NCI-H524 (cell line): ENCODE data around the gene DMXL1.
"Not testable (repeated sequence)": the region's sequence is repeated elsewhere in the genome, so short reads cannot be mapped to it uniquely, and the experiment has no call there.

Source experiments
- DNase-seq, 2 experiments: peaks; one replicate each; lab custom pipeline; 2025; lab: John Stamatoyannopoulos, UW

The DMXL1 gene

DNA sequence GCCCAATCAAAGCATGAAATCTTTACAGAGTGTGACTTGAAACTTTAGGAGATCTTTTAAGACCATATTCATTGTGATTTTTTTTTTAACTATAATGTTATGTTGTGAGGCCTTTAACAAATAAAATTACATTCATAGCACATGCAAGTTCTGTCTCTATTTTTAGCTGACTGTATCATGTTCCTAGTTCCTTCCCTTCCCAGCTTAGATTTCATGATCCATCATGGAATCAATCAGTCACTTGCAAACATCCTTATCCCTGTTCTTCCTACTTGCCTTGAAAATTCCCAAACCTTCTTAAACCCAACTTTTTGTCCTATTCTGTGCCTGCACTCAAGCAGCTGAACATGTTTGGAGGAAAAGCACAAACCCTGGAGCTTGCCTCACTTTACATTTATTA, 141.8 kb downstream of the DMXL1 start:
- DNase-seq: no peak

DNA sequence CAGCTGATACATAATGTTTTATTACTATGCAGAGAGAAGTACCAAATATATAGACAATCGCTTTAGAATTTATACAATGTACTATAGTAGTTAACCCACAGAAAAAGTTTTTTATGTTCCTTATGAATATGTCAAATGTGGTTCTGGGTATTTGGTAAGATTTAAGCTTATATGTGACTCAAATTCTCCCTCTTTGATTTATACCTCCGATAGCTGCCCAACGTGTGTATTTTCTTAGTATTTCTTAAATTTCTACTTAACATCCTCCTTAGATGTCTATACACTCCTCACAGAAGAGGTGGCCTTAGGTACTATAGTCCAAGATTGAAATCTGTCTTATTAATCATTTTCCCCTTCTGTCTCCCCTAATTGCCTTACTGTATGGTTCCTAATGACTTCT, 146.3 kb downstream of the DMXL1 start:
- DNase-seq: no peak

DNA sequence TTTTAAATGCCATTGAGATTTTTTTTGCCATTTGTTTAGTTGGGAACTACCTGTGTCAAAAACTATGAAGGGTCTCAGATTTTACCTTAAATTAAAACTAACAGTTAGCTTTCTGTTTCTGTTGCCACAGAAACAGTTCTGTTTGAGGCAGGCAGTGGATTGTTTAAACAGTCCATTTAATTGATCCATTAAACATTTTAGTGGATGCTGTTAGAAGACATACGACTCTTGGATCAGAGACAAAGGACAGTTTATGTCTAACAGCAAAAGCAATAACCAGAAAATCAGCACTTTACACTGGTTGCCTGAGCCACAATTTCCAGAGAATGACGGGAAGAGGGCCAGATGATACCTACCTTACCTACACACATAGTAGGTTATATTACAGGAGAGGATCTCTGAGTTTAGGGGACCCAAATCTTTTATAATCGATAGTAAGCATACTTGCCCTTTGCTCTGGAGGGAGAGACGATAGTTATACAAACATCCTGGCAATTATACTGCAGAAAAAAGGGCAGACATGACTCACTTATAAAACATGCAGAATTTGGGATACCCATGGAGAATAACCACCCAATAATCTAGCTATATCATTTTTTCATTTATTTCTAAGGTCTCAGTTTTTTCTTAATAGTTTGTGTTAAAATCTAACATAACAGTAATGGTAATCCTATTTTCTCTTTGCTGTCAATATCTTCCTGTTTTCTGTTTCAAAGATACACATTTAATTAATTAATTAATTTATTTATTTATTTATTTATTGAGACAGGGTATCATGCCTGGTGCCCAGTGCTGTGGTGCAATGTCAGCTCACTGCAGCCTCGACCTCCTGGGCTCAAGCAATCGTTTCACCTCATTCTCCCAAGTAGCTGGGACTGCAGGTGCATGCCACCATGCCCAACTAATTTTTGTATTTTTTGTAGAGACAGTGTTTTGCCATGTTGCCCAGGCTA, 148.2 kb downstream of the DMXL1 start:
- no peak for DNase-seq

DNA sequence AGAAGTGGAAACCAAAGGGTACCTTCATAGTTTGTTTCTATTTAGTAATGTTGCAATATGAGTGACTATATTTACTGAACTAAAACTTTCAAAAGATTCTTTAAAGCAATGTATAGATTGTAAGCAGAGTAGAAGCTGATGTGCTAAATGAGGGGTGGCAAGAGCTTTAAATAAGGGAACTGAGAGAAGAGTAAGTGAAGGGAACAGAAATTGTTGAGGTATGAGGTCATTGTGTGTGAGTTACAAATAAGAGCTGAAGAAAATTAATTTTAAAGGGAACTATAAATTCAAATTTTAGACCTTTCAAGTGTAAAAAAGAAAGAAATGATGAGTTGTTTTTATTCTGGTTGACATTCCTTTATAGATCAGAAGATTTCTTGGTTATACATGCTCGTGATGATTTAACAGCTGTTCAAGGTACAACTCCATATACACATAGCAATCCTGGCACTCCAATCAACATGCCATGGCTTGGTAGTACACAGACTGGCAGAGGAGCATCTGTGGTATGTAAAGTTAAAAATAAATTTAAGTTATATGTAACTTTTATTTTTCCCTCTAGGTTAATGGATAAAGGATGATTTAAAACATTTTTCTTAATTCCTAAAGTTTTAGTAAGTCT, 149.8 kb downstream of the DMXL1 start:
- no peak for DNase-seq

DNA sequence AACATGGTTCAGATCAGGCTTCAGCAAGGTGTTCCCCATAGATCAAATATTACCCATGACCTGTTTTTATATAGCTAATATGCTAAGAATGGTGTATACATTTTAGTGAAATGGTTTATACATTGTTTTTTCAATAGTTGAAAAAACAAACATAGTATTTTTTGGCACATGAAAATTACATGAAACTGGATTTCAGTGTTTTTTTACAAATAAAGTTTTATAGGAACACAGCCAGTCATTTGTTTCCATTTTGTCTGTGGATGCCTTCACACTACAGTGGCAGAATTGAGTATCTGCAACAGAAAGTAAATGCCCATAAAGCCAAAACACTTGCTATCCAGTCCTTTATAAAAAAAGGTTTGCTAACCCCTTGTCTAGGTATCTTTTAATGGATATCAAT, 150.4 kb downstream of the DMXL1 start:
- no peak for DNase-seq

DNA sequence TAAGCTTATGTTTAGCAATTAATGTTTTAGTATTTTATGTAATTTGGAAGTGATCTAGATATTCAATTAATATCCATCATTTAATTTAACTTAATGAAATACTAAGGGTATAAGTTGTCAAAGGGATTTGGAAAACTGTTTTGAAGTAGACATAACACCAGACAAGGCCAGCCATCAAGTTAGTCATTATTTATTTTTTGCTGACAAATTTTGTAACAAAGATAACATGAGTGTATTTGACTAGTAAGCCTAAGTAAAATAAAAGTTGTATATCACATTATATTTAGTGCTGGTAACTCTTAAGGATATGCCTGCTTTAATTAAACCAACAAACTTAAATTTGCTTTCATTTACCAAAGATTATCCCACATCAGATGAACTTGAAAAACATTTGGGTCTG, 159.1 kb downstream of the DMXL1 start:
- DNase-seq: no peak

DNA sequence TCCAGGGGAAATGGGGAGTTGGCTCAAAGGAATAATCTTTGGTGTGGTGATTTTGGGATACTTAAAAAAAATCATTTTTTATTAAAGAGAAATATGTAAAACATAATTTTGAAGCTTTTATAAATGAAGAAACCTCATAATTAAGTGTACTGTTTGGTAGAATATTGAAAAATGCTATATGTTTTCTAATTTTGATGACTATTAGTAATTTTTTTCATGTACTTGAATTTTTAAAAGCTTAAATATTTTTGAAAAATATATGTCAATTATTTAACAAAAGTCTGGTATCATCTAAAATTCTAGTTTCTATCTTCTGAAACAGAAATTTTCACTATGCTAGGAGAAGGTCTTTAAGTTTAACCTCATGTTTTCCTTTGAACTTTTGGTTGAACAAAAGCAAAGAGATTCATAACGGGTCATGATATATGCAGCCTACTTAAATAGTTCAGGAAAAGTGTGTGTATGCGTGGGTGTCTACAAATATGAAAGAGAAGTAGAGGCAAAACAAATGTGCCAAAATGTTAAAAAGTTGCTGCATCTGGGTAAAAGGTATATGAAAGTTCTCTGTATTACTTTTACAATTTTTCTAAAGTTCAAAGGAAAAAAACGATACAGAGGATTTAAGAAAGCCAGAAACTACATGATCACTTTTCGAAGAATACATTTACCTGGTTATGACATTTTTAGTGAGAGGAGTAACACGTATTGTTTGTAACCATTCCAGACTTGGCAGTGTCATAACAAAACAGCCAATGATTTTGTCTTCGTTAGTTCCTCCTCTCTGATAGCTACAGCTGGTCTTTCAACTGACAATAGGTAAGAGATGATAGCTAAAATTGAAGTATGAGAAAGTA, 167.6 kb downstream of the DMXL1 start:
- no peak for DNase-seq

DNA sequence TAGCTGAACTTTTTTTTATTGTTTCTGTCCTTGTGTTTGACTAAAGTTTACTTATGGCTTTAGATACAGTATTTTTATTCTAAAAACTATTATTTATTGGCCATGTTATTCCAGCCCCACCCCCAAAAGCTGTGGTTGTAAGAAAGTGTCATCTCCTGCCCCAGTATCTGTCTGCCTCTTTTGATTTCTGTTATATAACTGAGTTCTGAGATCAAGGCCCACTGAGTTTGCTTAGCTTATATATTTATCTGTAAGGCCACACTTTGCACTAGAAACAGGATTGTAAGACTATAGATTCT, 168.2 kb downstream of the DMXL1 start:
- no peak for DNase-seq

DNA sequence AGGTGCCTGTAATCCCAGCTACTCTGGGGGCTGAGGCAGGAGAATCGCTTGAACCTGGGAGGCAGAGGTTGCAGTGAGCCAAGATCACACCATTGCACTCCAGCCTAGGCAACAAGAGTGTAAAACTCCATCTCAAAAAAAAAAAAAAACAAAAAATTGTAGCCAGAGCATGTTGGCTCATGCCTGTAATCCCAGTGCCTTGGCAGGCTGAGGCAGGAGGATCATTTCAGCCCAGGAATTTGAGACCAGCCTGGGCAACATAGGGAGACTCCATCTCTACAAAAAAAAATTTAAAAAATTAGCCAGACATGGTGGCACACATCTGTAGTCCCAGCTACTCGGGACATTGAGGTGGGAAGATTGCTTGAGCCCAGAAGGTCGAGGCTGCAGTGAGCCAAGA, 168.9 kb downstream of the DMXL1 start:
- not testable (repeated sequence) for DNase-seq

DNA sequence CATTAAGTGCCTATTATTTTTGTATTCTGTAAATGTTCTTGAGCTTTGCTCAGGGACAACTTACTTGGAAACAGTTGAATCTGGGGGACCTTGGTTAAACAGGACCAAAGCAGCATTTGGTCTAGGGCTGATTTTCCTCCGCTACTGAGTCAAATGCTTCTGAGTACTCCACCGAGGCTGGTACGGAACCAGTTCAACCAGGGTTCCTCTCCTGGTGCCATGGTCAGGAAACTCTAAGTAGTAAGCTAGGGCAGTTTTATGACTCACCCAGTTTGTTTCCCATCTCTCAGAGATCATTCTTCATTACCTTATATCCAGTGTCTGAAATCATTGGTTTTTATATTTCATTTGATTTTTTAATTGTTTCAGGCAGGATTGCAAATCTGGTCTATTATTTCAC, 173.0 kb downstream of the DMXL1 start:
- DNase-seq: no peak

DNA sequence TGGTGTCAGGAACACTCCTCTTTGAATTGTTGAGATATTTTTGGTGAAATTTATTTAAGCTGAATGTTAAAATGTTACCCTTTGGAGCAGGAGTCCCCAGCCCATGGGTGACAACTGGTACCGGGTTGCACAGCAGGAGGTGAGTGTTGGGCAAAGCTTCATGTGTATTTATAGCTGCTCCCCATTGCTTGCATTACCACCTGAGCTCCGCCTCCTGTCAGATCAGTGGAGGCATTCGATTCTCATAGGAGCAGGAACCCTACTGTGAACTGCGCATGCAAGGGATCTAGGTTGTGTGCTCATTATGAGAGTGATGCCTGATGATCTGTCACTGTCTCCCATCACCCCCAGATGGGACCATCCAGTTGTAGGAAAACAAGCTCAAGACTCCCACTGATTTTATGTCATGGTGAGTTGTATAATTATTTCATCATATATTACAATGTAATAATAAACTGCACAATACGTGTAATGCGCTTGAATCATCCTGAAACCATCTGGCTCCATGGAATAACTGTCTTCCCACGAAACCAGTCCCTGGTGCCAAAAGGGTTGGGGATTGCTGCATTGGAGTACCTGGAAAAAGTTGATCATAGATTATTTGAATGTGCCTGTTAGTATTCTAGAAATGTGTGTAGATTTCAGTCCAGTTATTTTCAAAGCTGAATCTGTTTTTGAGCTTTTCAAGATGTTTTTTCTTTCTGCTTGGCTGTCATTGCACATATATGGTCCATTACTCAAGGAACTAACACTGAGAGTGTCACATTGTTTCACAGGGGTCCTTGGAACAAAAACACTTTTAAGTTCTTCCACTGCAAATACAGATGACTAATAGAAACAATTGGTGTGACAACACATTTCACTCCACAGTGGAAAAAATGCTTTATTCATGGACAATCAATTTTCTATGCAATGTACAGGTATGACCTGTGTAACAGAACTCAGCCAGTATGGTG, 180.3 kb downstream of the DMXL1 start:
- DNase-seq: no peak

DNA sequence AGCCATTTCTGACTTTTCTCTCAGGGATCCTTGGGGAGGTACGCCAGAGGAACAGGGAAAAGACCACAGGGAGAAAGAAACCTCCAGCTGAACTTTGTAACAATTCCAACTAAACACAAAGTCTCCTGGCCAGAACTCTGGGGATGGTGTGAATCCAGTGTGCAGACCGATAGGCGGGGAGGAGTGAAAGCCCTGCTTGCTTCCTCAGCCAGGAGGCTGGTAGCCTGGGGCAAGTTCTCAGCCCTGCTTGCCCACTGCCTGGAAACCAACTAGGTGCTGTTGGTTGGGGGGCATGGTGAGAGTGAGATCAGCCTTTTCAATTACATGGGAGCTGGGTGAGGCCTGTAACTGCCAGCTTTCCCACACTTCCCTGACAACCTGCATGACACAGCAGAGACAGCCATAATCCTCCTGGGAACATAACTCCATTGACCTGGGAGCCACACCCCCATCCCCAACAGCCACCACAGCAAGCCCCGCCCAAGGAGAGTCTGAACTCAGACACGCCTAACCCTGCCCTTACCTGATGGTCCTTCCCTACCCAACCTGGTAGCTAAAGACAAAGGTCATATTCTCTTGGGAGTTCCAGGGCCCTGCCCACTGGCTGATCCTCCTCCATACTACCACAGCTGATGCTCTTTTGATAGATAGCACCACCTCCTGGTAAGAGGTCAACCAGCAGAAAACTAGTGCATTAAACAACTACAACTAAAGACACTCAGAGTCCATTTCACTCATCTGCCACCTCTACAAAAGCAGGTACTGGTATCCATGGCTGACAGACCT, 184.9 kb downstream of the DMXL1 start:
- peak in 1 of 2 experiments; percentile 16 for DNase-seq

DNA sequence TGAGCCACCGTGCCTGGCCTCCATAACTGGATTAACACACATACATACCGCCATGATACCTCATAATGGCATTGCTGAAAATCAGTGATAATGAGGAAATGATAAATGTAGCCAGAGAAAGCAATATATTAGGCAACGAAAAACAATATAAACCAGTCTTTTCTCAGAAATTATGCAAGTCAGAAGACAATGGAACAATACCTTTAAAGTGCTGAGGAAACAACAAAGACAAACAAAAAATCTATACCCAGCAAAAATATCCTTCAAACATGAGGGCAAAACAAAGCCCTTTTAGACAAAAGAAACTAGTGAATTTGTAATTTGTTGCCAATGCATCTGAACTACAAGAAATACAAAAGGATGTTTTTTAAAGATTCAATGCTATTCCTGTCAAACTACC, 186.7 kb downstream of the DMXL1 start:
- no peak for DNase-seq

DNA sequence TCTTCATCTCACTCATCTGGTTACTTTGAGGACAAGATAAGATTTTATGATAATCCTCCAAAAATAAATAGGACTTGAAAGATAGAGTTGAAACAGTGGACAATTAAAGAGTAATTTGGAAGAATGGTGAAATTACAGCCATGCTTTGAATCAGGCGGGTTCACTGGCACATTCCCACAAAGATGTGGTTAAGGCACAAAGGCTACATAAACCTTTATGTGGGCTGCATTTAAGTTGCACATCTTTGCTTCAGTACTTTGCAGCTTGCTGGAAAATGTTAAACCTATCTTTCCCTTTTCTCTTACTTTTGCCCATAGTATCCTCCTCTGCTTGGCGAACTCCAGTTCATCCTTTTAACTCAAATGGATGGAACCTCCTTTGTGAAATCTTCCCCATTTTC, 192.8 kb downstream of the DMXL1 start:
- no peak for DNase-seq

DNA sequence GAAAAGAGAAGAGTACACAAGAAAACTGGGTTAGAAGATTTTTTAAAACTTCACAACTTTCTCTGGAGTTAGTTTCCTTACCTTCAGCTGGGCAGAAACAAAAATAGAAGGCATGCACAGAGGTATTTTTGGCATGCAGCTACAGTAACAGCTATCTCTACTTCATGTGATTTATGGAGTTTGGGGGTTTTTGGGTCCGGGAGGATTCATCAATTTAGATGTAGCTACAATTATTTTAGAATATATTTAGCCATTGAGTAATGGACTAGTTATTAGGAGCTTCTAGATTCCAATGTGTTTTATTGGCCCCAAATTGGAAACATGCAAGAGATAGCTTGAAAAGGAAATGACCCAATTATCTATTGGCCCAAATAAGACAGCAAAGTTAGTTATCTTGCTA, 193.3 kb downstream of the DMXL1 start:
- DNase-seq: no peak

DNA sequence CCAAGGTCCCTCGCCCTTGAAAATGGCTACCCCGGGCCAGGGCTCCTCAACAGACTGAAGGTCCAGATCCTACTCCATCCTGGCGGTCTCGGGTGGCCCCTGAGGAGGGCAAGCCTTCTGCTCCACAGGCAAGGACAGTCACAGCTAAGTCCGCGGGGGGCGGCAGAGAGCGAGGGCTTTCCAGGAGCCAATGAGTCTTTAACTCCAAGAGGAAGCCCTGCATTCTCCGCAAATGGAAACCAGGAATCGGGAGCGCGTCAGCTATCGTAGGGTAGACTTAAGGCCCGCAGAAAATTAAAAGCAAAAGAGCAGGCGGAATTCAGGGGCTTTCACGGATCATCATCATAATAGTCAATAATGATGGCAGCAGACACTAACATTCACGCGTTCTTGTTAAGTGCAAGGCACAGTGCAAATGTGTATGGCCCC, 197.1 kb downstream of the DMXL1 start:
- peak; percentile 87 to 94 for DNase-seq

DNA sequence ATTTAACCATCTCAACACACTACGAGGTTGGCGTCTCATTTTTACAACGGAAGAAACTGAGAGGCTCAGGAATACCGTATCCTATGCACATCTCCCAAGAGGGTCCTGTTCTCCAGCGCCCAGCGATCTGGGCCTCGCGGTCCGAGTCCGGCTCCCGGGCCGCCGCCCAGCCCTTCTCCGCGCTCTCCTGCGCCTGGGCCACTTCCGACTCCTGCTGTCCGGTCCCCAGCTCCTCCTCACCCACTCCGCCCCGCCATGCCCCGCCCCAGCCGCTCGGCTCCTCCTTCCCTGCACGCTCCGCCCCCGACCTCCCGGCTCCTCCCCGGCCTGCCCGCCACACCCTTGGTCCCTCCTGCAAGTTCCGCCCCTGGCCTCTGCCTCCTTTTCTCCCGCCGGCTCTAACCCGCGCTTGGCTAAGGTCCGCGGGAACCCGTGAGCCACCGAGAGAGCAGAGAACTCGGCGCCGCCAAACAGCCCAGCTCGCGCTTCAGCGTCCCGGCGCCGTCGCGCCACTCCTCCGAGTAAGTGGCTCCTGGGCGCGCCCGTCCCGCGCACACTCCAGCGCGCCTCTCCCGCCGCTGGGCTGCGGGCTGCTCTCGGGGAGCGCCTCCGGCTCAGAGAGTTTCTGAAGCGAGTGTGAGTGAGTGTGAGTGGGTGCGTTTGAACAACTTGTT, 197.6 kb downstream of the DMXL1 start:
- DNase-seq: peak; percentile 77 to 82

DNA sequence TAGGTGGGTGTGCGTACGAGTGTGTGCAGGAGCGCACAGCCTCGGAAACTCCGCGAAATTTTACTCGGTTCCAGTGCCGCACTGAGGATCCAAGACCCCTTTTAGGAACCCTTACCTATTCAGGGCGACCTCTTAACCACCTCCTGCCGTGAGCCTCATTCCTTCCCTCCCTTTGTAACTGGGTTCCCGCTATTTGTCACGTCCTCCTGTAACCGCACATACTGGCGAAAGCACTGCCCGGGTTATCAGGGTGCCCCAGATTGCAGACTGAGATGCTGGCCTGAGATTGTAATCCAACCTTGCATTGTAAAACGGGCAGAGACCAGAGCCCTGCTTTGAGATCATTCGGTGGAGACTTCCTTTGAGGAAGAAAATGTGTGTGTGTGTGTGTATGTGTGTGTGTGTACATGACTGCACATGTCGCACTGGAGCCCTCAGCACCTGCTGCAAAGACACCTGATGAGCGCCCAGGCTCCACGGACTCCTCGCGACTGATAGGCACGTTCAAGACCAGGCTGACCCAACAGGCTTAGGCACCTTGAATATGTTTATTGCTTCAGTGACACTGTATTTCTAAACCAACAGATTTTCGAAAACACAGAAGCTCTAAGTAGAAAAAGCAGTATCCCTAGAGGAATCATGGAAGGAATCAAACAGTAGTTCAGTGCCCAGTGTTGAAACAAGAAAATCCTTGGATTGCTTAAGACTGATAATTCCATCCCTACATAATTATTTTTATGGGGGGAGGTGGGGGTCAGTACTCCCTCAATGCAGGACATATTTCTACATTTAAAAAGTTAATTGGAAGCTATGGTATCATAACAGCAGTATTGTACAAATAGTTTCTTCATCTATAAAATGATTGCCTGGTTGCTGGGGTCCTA, 198.4 kb downstream of the DMXL1 start:
- DNase-seq: peak in 1 of 2 experiments; percentile 38

DNA sequence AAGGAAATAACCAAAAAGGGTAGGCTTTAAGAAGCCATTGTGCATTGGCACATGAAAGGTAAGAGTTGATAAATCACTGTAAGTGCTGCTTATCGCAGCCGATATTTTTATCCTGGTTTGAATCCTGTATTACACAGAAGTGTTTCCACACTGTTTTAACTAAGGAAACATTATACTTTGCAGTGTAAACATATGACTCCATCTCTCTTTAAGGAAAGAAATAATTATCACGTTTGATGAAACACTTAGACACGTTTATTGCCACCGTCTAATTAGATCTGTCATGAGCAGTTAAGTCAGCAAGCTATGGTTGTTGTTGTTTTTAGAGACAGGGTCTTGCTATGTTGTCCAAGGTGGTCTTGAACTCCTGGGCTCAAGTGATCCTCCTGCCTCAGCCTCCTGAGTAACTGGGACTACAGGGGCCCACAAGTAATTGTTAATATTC, 199.3 kb downstream of the DMXL1 start:
- DNase-seq: no peak
